Measurements from ENCODE around the gene ORC3. TPM values are rescaled to one million over a fixed set of nuclear protein-coding genes. Genes with fewer than 3 reads are reported as not detected.
"Not testable (repeated sequence)": the region's sequence is repeated elsewhere in the genome, so short reads cannot be mapped to it uniquely, and the experiment has no call there.

ORC3 gene
- total RNA-seq, 3 donors from 2014 or later: 15.9 to 17.3 (median 16.1) TPM

DNA sequence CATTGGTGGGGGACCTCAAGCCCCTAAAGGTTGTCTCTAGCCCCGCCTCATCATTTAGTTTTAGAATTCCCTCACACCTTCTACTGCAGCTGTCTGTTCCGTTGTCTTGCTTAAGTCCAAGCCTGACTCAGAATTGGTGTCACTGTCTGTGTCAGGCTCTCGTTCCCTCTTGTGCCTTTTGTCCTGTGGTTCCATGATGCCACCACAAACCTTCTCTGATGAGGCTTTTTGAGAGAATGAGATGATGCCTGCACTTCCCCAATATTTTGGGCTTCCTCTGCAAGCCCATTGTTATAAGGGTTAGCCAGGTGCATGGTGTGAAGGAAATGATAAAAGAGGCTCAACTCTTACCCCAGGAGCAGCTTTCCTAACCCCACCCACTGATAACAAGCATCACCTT, 120.2 kb downstream of the ORC3 start:
- ATAC-seq (no peak), DNase-seq (no peak)
- H3K36me3 ChIP-seq (ENCODE audit: low read depth): no peaks in the 10 kb centered on the region
- no peak overlapping the region for H3K4me3 ChIP-seq
- H3K9me3 ChIP-seq: no peaks in the 10 kb centered on the region
- TF ChIP-seq, protein P1, sequence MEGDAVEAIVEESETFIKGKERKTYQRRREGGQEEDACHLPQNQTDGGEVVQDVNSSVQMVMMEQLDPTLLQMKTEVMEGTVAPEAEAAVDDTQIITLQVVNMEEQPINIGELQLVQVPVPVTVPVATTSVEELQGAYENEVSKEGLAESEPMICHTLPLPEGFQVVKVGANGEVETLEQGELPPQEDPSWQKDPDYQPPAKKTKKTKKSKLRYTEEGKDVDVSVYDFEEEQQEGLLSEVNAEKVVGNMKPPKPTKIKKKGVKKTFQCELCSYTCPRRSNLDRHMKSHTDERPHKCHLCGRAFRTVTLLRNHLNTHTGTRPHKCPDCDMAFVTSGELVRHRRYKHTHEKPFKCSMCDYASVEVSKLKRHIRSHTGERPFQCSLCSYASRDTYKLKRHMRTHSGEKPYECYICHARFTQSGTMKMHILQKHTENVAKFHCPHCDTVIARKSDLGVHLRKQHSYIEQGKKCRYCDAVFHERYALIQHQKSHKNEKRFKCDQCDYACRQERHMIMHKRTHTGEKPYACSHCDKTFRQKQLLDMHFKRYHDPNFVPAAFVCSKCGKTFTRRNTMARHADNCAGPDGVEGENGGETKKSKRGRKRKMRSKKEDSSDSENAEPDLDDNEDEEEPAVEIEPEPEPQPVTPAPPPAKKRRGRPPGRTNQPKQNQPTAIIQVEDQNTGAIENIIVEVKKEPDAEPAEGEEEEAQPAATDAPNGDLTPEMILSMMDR (IDR thresholded peaks at IDR 0.05): no peak
- intact Hi-C loops (cut with DNase I, micrococcal nuclease): no loop called here
- peaks cover 3% of the 10 kb centered on the region for H3K4me1 ChIP-seq (ENCODE audit: low read depth)

DNA sequence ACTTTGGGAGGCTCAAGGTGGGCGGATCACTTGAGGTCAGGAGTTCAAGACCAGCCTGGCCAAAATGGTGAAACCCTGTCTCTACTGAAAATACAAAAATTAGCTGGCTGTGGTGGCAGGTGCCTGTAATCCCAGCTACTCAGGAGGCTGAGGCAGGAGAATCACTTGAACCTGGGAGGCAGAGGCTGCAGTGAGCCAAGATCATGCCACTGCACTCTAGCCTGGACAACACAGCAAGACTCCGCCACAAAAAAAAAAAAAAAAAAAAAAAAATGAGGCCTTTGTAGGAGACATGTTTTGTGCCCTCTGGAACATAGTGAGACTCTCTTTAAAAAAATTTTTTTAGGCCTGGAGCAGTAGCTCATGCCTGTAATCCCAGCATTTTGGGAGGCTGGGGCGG, 122.8 kb downstream of the ORC3 start:
- H3K4me3 ChIP-seq; H3K36me3 ChIP-seq (ENCODE audit: low read depth); intact Hi-C loops (cut with DNase I, micrococcal nuclease); H3K9me3 ChIP-seq; DNase-seq; H3K4me1 ChIP-seq (ENCODE audit: low read depth); ATAC-seq: not testable (repeated sequence)

DNA sequence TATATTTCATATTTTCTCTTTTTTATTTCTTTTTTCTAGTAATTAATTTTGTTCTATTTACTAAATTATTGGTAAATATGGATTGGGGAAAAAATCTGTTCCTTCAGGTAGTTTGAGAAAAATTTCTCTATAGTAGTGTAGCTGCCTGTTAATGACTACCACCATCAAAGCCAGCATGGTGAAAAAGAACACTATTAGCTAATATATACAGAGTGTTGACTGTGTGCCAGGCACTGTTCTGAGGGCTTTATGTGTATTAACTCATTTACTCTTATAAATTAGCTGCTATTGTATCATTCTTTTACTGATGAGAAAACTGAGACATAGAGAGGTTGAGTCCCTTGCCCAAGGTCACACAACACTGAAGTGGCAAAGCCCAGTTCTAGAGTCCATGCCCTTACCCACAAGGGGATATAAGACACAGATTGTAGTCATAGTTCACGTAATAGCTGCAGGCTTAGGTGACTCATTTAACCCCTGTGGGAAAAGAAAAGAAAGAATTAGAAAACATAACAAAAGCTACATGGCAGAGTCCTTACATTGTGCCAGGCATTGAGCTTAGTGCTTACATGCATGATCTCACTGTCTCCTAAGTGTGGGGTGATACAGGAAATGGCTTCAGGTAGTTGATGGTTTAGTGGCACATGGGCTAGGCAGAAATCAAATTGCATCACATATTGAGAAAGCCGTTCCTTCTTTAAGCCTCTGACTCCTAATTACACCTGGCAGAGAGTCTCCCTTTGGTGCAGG, 124.3 kb downstream of the ORC3 start:
- H3K4me1 ChIP-seq (ENCODE audit: low read depth): peaks cover 3% of the 10 kb centered on the region
- no peak for DNase-seq
- no peaks in the 10 kb centered on the region for H3K36me3 ChIP-seq (ENCODE audit: low read depth)
- intact Hi-C loops (cut with DNase I, micrococcal nuclease): no loop called here
- ATAC-seq: peak; percentile 81
- H3K9me3 ChIP-seq: no peaks in the 10 kb centered on the region
- H3K4me3 ChIP-seq: no peak overlapping the region
- TF ChIP-seq, protein P1 (IDR thresholded peaks at IDR 0.05): no peak

Other genes with a start within 250 kb of the ORC3 start
- 1 to 10 TPM; 2.7 to 7.8 (median 3.8) TPM for gene C6orf163, start 245.3 kb upstream of the ORC3 start, total RNA-seq
- gene CFAP206, start 182.2 kb upstream of the ORC3 start, total RNA-seq: under 1 TPM in 1 of 3 donors, not detected in 2; 0.32 TPM
- gene SLC35A1, start 117.2 kb upstream of the ORC3 start, total RNA-seq: 10 to 100 TPM; 27.5 to 52.0 (median 31.5) TPM
- gene RARS2, start 148 bp upstream of the ORC3 start, total RNA-seq: 10 to 100 TPM; 27.8 to 34.4 (median 30.7) TPM
- gene AKIRIN2, start 112.1 kb downstream of the ORC3 start, total RNA-seq: 10 to 100 TPM; 32.3 to 41.0 (median 33.2) TPM

Data from mucosa of descending colon (tissue), 3 donors.